Mesothelial cell of epicardium (in vitro differentiated cells): ENCODE results near the gene SYNE1. TPM values are rescaled to one million over a fixed set of nuclear protein-coding genes. Genes with fewer than 3 reads are reported as not detected.

Experiments used
- DNase-seq, 2 experiments: peaks; one replicate each; pipeline ENCODE4 v3.0.0; 2021; ENCODE audit warnings: low spot score in 2 of 2; ENCODE audit not compliant: unreplicated experiment in 2 of 2
- H3K27ac Mint-ChIP-seq: 2 replicates; pipeline ENCODE4 v1.8.0; 2021; ENCODE audit warnings: mixed read lengths
- H3K27me3 Mint-ChIP-seq: 2 replicates; pipeline ENCODE4 v1.8.0; 2021; ENCODE audit warnings: low read depth, mixed read lengths
- H3K36me3 Mint-ChIP-seq: 2 replicates; pipeline ENCODE4 v1.8.0; 2021; ENCODE audit warnings: mixed read lengths
- H3K4me1 Mint-ChIP-seq: 2 replicates; pipeline ENCODE4 v1.8.0; 2021; ENCODE audit warnings: mixed read lengths
- H3K4me3 Mint-ChIP-seq: 2 replicates; pipeline ENCODE4 v1.8.0; 2021; ENCODE audit warnings: mild to moderate bottlenecking, moderate library complexity, mixed read lengths
- H3K9me3 Mint-ChIP-seq: 2 replicates; pipeline ENCODE4 v1.8.0; 2021; ENCODE audit warnings: mixed read lengths
- total RNA-seq: library from RNA; stranded (reverse); gene quantifications from 3 replicates; pipeline ENCODE4 v1.2.1, GENCODE V29; 2021
- TF ChIP-seq, protein P1 (sequence below): fragments of 200-600 bp; sonication (generic); IDR thresholded peaks from one replicate; pipeline ENCODE4 v1.5.0; 2021; ENCODE audit warnings: antibody characterized with exemption; ENCODE audit not compliant: unreplicated experiment

Gene SYNE1
- total RNA-seq, 1 donor from 2014 or later, result 60.5 TPM

DNA sequence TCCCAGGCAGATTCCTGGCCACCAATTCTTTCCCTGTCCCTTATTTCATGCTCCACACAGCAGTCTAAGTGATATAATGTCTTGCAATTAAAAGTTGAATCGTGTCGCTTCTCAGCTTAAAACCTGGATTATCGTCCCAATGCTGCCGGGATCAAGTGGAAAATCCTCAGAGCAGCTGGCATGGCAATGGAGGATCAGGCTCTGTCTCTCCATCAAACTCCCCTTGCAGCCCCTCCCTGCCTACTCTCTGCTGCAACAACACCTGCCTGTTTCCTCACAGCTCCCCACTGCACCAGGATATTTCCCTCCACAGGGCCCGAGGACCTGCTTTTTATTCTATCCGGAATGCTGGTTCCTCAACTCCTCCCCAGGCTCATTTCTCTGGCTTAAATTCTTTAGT lies 277.1 kb downstream of the SYNE1 start:
- Mint-ChIP-seq H3K4me1 (no peaks in the 10 kb centered on the region), H3K4me3 (no peak overlapping the region), H3K9me3 (peaks cover 4% of the 10 kb centered on the region), H3K27me3 (no peaks in the 10 kb centered on the region), H3K27ac (no peak overlapping the region), H3K36me3 (peaks cover 24% of the 10 kb centered on the region)
- DNase-seq, result no peak
- TF ChIP-seq, protein P1, sequence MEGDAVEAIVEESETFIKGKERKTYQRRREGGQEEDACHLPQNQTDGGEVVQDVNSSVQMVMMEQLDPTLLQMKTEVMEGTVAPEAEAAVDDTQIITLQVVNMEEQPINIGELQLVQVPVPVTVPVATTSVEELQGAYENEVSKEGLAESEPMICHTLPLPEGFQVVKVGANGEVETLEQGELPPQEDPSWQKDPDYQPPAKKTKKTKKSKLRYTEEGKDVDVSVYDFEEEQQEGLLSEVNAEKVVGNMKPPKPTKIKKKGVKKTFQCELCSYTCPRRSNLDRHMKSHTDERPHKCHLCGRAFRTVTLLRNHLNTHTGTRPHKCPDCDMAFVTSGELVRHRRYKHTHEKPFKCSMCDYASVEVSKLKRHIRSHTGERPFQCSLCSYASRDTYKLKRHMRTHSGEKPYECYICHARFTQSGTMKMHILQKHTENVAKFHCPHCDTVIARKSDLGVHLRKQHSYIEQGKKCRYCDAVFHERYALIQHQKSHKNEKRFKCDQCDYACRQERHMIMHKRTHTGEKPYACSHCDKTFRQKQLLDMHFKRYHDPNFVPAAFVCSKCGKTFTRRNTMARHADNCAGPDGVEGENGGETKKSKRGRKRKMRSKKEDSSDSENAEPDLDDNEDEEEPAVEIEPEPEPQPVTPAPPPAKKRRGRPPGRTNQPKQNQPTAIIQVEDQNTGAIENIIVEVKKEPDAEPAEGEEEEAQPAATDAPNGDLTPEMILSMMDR, result no peak

DNA sequence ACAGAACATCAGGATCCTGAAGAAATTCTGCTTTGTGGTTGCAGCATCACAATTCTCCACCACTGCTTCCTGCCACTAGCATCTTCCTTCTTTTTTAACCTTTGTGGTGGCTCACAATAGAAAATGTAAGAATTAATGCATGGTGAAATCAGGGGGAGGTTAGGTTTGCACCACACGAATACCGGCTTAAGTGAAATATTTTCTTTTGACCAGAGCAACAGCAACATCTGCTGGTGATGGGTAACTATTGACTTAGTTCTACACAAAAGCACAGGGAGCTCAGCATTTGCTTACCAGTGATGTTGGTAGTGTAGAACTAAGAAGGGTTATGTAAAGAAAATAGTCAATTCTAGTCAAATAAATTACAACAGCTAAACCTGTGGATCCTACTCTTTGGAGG lies 280.5 kb downstream of the SYNE1 start:
- H3K9me3 Mint-ChIP-seq, result no peaks in the 10 kb centered on the region
- peaks cover 28% of the 10 kb centered on the region for H3K36me3 Mint-ChIP-seq
- TF ChIP-seq, protein P1, result no peak
- no peaks in the 10 kb centered on the region for H3K27me3 Mint-ChIP-seq
- no peak for DNase-seq
- no peak overlapping the region for H3K4me3 Mint-ChIP-seq
- no peaks in the 10 kb centered on the region for H3K4me1 Mint-ChIP-seq
- no peak overlapping the region for H3K27ac Mint-ChIP-seq

- Mint-ChIP-seq H3K27ac (no peak overlapping the region), H3K9me3 (no peaks in the 10 kb centered on the region), H3K27me3 (no peaks in the 10 kb centered on the region), H3K4me3 (no peak overlapping the region), H3K4me1 (no peaks in the 10 kb centered on the region), H3K36me3 (peaks cover 29% of the 10 kb centered on the region)
- TF ChIP-seq, protein P1, result no peak
- DNase-seq, result no peak
These were observed 281.1 kb downstream of the SYNE1 start for GRCh38 chr6:152356016-152356415.

- DNase-seq, result no peak
- peaks cover 35% of the 10 kb centered on the region for H3K36me3 Mint-ChIP-seq
- TF ChIP-seq, protein P1, result no peak
- no peaks in the 10 kb centered on the region for H3K9me3 Mint-ChIP-seq
- H3K27me3 Mint-ChIP-seq, result no peaks in the 10 kb centered on the region
- no peaks in the 10 kb centered on the region for H3K4me1 Mint-ChIP-seq
- no peak overlapping the region for H3K27ac Mint-ChIP-seq
- no peak overlapping the region for H3K4me3 Mint-ChIP-seq
These were observed 282.0 kb downstream of the SYNE1 start for GRCh38 chr6:152355166-152355565.

DNA sequence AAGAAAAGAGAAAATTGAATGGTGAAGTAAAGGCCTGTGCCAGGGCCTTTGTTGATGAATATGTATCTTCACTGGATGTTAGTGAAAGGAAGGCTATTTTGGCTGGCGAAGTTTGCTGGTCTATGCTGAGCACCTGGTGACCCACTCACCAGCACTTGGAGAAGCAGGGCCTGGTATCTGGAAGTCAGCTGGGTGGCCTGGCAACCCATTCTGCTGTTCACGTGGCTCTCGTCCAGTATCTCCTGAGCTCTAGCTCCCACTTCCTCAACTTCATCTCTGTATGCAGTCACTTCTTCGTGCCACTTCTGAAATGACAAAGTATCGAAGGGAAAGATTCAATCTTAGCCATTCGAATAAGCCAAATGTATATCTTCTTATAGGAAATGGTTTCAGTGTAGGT lies 283.7 kb downstream of the SYNE1 start:
- Mint-ChIP-seq H3K9me3 (no peaks in the 10 kb centered on the region), H3K36me3 (peaks cover 43% of the 10 kb centered on the region), H3K4me3 (no peak overlapping the region), H3K4me1 (no peaks in the 10 kb centered on the region), H3K27me3 (no peaks in the 10 kb centered on the region), H3K27ac (no peak overlapping the region)
- DNase-seq, result no peak
- TF ChIP-seq, protein P1, result no peak

- Mint-ChIP-seq H3K4me3 (no peak overlapping the region), H3K36me3 (peaks cover 39% of the 10 kb centered on the region)
These were observed 285.4 kb downstream of the SYNE1 start for GRCh38 chr6:152351742-152352141.

More at GRCh38 chr6:152351742-152352141, 285.4 kb downstream of the SYNE1 start:
- TF ChIP-seq, protein P1, result no peak
- Mint-ChIP-seq H3K4me1 (no peaks in the 10 kb centered on the region), H3K27me3 (no peaks in the 10 kb centered on the region), H3K27ac (no peak overlapping the region), H3K9me3 (no peaks in the 10 kb centered on the region)
- no peak for DNase-seq
